Measurements from ENCODE around the gene ZMYND10.

Gene ZMYND10

DNA sequence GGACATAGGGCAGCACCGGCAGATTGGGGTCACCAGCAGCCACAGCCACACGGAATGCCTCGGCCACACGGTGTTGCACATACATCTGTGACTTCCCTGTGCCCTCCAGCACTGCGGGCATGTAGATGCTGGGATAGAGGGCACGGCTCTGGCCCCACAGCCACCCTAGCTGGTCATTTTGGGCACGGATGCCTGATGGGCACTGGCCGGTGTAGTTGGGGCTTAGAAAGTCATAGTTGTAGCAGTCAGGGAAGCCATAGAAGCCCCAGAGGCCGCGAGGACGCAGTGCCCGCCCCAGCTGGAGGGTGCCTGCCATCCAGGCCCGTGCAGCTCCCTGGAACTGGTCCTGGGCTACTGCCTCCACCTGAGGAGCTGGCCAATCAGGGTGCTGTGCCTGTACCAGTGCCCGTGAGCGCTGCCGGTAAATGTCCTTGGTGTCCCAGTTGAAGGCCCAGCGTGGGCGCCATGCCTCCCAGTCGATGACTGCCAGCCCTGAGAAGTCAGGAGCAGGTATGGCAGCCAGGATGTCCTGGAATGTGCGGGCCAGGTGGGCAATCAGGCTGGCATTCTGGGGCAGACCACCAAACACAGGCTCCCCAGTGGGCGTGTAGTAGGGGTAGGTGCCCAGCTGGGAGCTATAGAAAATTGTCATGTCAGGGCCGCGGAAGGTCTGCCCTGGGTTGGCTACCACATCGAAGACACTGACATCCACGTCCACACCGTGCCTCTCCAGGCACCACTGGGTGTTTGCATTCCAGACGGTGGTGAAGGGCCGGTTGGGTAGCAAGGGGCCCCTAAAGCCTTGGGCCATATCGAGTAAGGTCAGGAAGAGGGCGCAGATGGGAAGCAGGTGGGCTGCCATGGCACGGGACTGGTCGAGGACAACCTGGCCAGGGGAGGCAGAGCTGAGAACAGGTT is 43.2 kb downstream of the ZMYND10 start:
- no peak for DNase-seq
- H3K4me1 ChIP-seq (ENCODE audit: control insufficient read depth, low read depth, low read length): peaks cover 6% of the 10 kb centered on the region
- H2BK15ac ChIP-seq (replicated peaks; ENCODE audit: low read depth): no peak overlapping the region
- WGBS (ENCODE audit: extremely low coverage, insufficient coverage, low lambda C conversion rate): no CpG with 5 or more reads among the region's 32 CpGs
- no peak overlapping the region for H2BK120ac ChIP-seq (ENCODE audit: low read depth, low read length)
- H3K9ac ChIP-seq (ENCODE audit: low read length): no peak overlapping the region
- H3K79me2 ChIP-seq (ENCODE audit: control insufficient read depth, insufficient read depth, low read length): no peaks in the 10 kb centered on the region
- H3K4ac ChIP-seq (ENCODE audit: low read depth, low read length): no peak overlapping the region
- no peak overlapping the region for H3K23ac ChIP-seq (ENCODE audit: low read length)
- H3K4me3 ChIP-seq (ENCODE audit: low read length): no peak overlapping the region
- H3K27ac ChIP-seq (ENCODE audit: low read depth, low read length): no peak overlapping the region
- H4K5ac ChIP-seq (ENCODE audit: low read length): no peak overlapping the region
- H3K56ac ChIP-seq (ENCODE audit: low read length): peak overlapping the region; percentile 35
- no peaks in the 10 kb centered on the region for H3K36me3 ChIP-seq (ENCODE audit: control insufficient read depth, insufficient read depth, low read length)
- H2AK5ac ChIP-seq (ENCODE audit: low read length): no peak overlapping the region
- no peak overlapping the region for H3K4me2 ChIP-seq (ENCODE audit: low read length)
- H3K27me3 ChIP-seq (ENCODE audit: insufficient read depth, low read length, poor library complexity): no peaks in the 10 kb centered on the region
- H2BK5ac ChIP-seq (ENCODE audit: low read length): no peak overlapping the region
- no peak overlapping the region for H3K18ac ChIP-seq (ENCODE audit: low read length)
- no peak overlapping the region for H4K8ac ChIP-seq (ENCODE audit: low read depth, low read length)
- no peaks in the 10 kb centered on the region for H3K79me1 ChIP-seq (ENCODE audit: low read length)

GRCh38 chr3:50300681-50301254 is 44.8 kb downstream of the ZMYND10 start:
- no peaks in the 10 kb centered on the region for H3K36me3 ChIP-seq (ENCODE audit: control insufficient read depth, insufficient read depth, low read length)

DNA sequence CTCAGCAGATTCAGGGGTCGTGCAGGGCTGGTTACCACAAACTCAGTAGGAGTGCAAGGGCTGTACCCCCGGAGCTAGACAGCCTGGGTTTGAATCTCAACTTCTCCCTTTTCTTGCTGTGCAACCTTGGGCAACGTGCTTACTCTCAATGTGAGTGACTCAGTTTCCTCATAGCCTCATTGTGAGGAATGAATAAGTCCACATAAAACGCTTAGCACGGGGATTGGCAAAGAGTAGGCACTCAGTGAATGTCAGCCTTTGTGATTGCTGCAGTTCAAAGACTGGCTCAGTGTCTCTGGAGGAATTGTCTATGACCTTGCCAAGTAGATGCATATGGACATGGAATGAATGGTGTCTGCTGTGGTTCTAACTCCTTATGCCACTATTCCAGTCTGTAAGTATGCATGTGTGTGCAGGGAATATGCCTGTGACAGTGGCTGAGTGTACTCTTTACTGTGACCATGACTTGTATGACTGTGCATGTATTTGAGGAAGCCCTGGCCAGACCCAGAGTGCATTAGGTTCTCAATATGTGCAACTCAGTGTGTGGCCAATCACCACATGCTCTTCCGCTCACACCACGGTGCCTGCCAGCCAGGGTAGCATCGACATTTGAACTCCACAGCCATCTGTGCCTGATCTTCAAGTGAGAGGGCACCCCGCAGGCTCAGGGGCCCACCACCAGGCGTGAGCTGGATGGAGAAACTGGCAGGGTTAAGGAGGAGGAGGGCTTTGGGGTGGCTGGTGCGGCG is 45.4 kb downstream of the ZMYND10 start:
- Histone ChIP-seq H2BK15ac (replicated peaks; ENCODE audit: low read depth) (no peak overlapping the region), H4K8ac (ENCODE audit: low read depth, low read length) (no peak overlapping the region), H4K5ac (ENCODE audit: low read length) (no peak overlapping the region), H3K4ac (ENCODE audit: low read depth, low read length) (no peak overlapping the region), H2BK120ac (ENCODE audit: low read depth, low read length) (no peak overlapping the region), H3K4me2 (ENCODE audit: low read length) (peak overlapping the region; percentile 7), H3K4me1 (ENCODE audit: control insufficient read depth, low read depth, low read length) (peaks cover 6% of the 10 kb centered on the region), H3K23ac (ENCODE audit: low read length) (no peak overlapping the region), H3K9ac (ENCODE audit: low read length) (peak overlapping the region; percentile 62), H3K4me3 (ENCODE audit: low read length) (no peak overlapping the region), H2AK5ac (ENCODE audit: low read length) (no peak overlapping the region), H3K56ac (ENCODE audit: low read length) (peak overlapping the region; percentile 77), H3K79me2 (ENCODE audit: control insufficient read depth, insufficient read depth, low read length) (no peaks in the 10 kb centered on the region), H2BK5ac (ENCODE audit: low read length) (no peak overlapping the region), H3K27ac (ENCODE audit: low read depth, low read length) (peak overlapping the region; percentile 47), H3K18ac (ENCODE audit: low read length) (peak overlapping the region; percentile 11), H3K79me1 (ENCODE audit: low read length) (no peaks in the 10 kb centered on the region), H3K36me3 (ENCODE audit: control insufficient read depth, insufficient read depth, low read length) (no peaks in the 10 kb centered on the region), H3K27me3 (ENCODE audit: insufficient read depth, low read length, poor library complexity) (no peaks in the 10 kb centered on the region)
- no CpG with 5 or more reads among the region's 12 CpGs for WGBS (ENCODE audit: extremely low coverage, insufficient coverage, low lambda C conversion rate)
- no peak for DNase-seq

More at GRCh38 chr3:50300681-50301254, 44.8 kb downstream of the ZMYND10 start:
- Histone ChIP-seq H2BK5ac (ENCODE audit: low read length) (no peak overlapping the region), H2AK5ac (ENCODE audit: low read length) (no peak overlapping the region), H3K79me2 (ENCODE audit: control insufficient read depth, insufficient read depth, low read length) (no peaks in the 10 kb centered on the region), H3K4me1 (ENCODE audit: control insufficient read depth, low read depth, low read length) (peaks cover 6% of the 10 kb centered on the region), H3K9ac (ENCODE audit: low read length) (no peak overlapping the region), H3K23ac (ENCODE audit: low read length) (no peak overlapping the region), H3K27ac (ENCODE audit: low read depth, low read length) (no peak overlapping the region), H4K5ac (ENCODE audit: low read length) (no peak overlapping the region), H3K79me1 (ENCODE audit: low read length) (no peaks in the 10 kb centered on the region), H4K8ac (ENCODE audit: low read depth, low read length) (no peak overlapping the region), H3K4me3 (ENCODE audit: low read length) (no peak overlapping the region), H2BK15ac (replicated peaks; ENCODE audit: low read depth) (no peak overlapping the region), H3K4me2 (ENCODE audit: low read length) (no peak overlapping the region), H3K4ac (ENCODE audit: low read depth, low read length) (no peak overlapping the region), H3K18ac (ENCODE audit: low read length) (no peak overlapping the region), H3K56ac (ENCODE audit: low read length) (peak overlapping the region; percentile 77), H3K27me3 (ENCODE audit: insufficient read depth, low read length, poor library complexity) (no peaks in the 10 kb centered on the region), H2BK120ac (ENCODE audit: low read depth, low read length) (no peak overlapping the region)
- DNase-seq: no peak
- no CpG with 5 or more reads among the region's 6 CpGs for WGBS (ENCODE audit: extremely low coverage, insufficient coverage, low lambda C conversion rate)

DNA sequence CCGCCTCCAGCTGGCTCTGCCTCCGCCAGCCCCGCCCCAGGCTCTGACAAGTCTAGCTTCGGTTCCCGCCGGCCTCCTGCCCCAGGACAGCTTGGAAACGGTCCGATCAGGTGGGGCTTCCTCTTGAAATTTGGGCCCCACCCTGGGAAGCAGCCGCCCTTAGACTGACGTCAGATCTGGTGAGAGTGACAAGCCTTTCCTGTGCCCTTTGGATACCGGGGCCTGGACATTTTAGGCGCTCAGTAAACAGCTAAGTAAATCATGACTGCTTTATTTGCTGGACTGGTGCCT is 45.9 kb downstream of the ZMYND10 start:
- H3K18ac ChIP-seq (ENCODE audit: low read length): peak overlapping the region; percentile 11
- peak overlapping the region; percentile 77 for H3K56ac ChIP-seq (ENCODE audit: low read length)
- H2BK15ac ChIP-seq (replicated peaks; ENCODE audit: low read depth): no peak overlapping the region
- H4K5ac ChIP-seq (ENCODE audit: low read length): no peak overlapping the region
- no peak overlapping the region for H3K4ac ChIP-seq (ENCODE audit: low read depth, low read length)
- H3K4me1 ChIP-seq (ENCODE audit: control insufficient read depth, low read depth, low read length): peaks cover 6% of the 10 kb centered on the region
- peak overlapping the region; percentile 47 for H3K27ac ChIP-seq (ENCODE audit: low read depth, low read length)
- no peaks in the 10 kb centered on the region for H3K36me3 ChIP-seq (ENCODE audit: control insufficient read depth, insufficient read depth, low read length)
- no peaks in the 10 kb centered on the region for H3K79me2 ChIP-seq (ENCODE audit: control insufficient read depth, insufficient read depth, low read length)
- H2AK5ac ChIP-seq (ENCODE audit: low read length): no peak overlapping the region
- H3K27me3 ChIP-seq (ENCODE audit: insufficient read depth, low read length, poor library complexity): no peaks in the 10 kb centered on the region
- H3K79me1 ChIP-seq (ENCODE audit: low read length): no peaks in the 10 kb centered on the region
- H2BK120ac ChIP-seq (ENCODE audit: low read depth, low read length): no peak overlapping the region
- peak overlapping the region; percentile 62 for H3K9ac ChIP-seq (ENCODE audit: low read length)
- H3K23ac ChIP-seq (ENCODE audit: low read length): no peak overlapping the region
- WGBS (ENCODE audit: extremely low coverage, insufficient coverage, low lambda C conversion rate): no CpG with 5 or more reads among the region's 12 CpGs
- peak overlapping the region; percentile 7 for H3K4me2 ChIP-seq (ENCODE audit: low read length)
- DNase-seq: no peak
- H3K4me3 ChIP-seq (ENCODE audit: low read length): no peak overlapping the region
- H4K8ac ChIP-seq (ENCODE audit: low read depth, low read length): no peak overlapping the region
- H2BK5ac ChIP-seq (ENCODE audit: low read length): no peak overlapping the region

DNA sequence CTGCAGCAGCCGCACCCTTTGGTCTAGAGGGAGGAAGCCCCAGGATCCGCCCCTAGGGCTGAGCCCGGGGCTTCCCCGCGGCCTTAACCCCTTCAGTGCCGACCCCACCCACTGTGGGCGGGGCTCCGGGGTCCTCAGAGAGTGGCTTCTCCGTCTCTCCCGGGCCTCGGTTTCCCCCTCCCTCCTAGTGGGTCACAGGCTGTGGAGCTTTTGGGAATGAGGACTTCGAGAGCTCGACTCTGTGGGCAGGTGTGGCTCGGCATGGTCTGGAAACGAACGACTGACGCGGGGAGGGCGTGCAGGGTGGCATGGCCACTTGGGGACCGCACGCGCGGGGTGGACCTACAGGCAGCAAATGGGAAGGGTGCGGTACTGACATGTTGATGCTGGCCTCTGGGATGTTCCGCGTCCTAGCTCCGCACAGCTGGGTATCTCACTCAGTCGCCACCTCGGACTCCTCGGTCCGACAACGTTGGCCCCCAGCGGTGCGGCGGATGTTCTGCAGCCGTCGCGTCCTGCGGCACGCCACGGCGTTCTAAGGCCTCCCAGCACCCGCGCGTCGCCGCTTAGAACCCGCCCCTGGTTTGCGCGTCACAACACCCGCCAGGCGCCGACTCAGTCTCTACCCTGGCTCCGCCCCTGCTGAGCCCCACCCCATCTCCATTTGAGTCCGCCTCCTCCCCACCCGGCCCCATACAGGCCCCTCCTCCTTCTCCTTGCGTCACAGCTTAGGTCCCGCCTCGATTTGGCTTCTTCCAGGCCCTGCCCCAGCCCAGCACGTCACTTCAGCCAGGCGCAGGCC is 46.5 kb downstream of the ZMYND10 start, which contains the start of the genes HYAL3 and NAA80:
Gene HYAL3 (minus strand): TSS at position 570 of the 802 bp plus-strand sequence. CDS start 3,803 bp downstream, outside the sequence.
Gene NAA80 (minus strand): TSS at position 570 of the 802 bp plus-strand sequence. CDS start 1,942 bp downstream, outside the sequence.
- H2BK5ac ChIP-seq (ENCODE audit: low read length): peak within 1 kb of the TSS; percentile 5
- peak within 1 kb of the TSS; percentile 47 for H3K27ac ChIP-seq (ENCODE audit: low read depth, low read length)
- DNase-seq: peak; percentile 100
- no peak within 1 kb of the TSS for H3K4ac ChIP-seq (ENCODE audit: low read depth, low read length)
- peak within 1 kb of the TSS; percentile 77 for H3K56ac ChIP-seq (ENCODE audit: low read length)
- peaks cover 6% of the 10 kb centered on the region for H3K4me1 ChIP-seq (ENCODE audit: control insufficient read depth, low read depth, low read length)
- H2AK5ac ChIP-seq (ENCODE audit: low read length): no peak within 1 kb of the TSS
- no peaks in the 10 kb centered on the region for H3K36me3 ChIP-seq (ENCODE audit: control insufficient read depth, insufficient read depth, low read length)
- H3K23ac ChIP-seq (ENCODE audit: low read length): no peak within 1 kb of the TSS
- H2BK120ac ChIP-seq (ENCODE audit: low read depth, low read length): no peak within 1 kb of the TSS
- H3K9ac ChIP-seq (ENCODE audit: low read length): peak within 1 kb of the TSS; percentile 87
- H3K27me3 ChIP-seq (ENCODE audit: insufficient read depth, low read length, poor library complexity): no peaks in the 10 kb centered on the region
- peak within 1 kb of the TSS; percentile 11 for H3K18ac ChIP-seq (ENCODE audit: low read length)
- no peaks in the 10 kb centered on the region for H3K79me1 ChIP-seq (ENCODE audit: low read length)
- no peak within 1 kb of the TSS for H4K8ac ChIP-seq (ENCODE audit: low read depth, low read length)
- no peaks in the 10 kb centered on the region for H3K79me2 ChIP-seq (ENCODE audit: control insufficient read depth, insufficient read depth, low read length)
- no CpG with 5 or more reads among the region's 61 CpGs for WGBS (ENCODE audit: extremely low coverage, insufficient coverage, low lambda C conversion rate)
- peak within 1 kb of the TSS; percentile 82 for H3K4me3 ChIP-seq (ENCODE audit: low read length)
- no peak within 1 kb of the TSS for H4K5ac ChIP-seq (ENCODE audit: low read length)
- no peak within 1 kb of the TSS for H2BK15ac ChIP-seq (replicated peaks; ENCODE audit: low read depth)
- H3K4me2 ChIP-seq (ENCODE audit: low read length): peak within 1 kb of the TSS; percentile 47
